ENCODE data around the gene SPX. TPM values are rescaled to one million over a fixed set of nuclear protein-coding genes. Genes with fewer than 3 reads are reported as not detected.

SPX gene
- total and polyA plus RNA-seq, 2 of the 4 experiments (the other 2 are of a cell fraction) = under 0.01 to 0.12 TPM

- intact Hi-C loops (cut with micrococcal nuclease) = no loop called here
- Histone ChIP-seq H3K27ac (ENCODE audit: insufficient read depth, low read length) (no peak overlapping the region), H2BK15ac (ENCODE audit: low read depth, low read length) (no peak overlapping the region), H3K18ac (ENCODE audit: low read depth, low read length) (no peak overlapping the region), H2BK20ac (ENCODE audit: low read depth, low read length) (no peak overlapping the region), H4K5ac (ENCODE audit: low read depth, low read length) (no peak overlapping the region), H3K4me1 (ENCODE audit: control insufficient read depth, insufficient read depth, low read length) (no peaks in the 10 kb centered on the region), H3K4ac (ENCODE audit: low read depth, low read length) (no peak overlapping the region), H3K4me3 (ENCODE audit: insufficient read depth, low read depth, low read length) (no peak overlapping the region), H2BK120ac (ENCODE audit: low read depth, low read length) (no peak overlapping the region), H3K9ac (ENCODE audit: low read depth, low read length) (no peak overlapping the region), H3K14ac (replicated peaks; ENCODE audit: low read depth, low read length) (no peak overlapping the region), H2BK5ac (ENCODE audit: low read depth, low read length, poor library complexity, severe bottlenecking) (no peak overlapping the region), H3K9me3 (ENCODE audit: control insufficient read depth, insufficient read depth, low read length) (no peaks in the 10 kb centered on the region), H4K91ac (ENCODE audit: insufficient read depth, low read depth, low read length) (no peak overlapping the region), H3K27me3 (ENCODE audit: control insufficient read depth, insufficient read depth, low read length) (no peaks in the 10 kb centered on the region), H2AK5ac (ENCODE audit: low read depth, low read length) (no peak overlapping the region), H3K56ac (ENCODE audit: extremely low read depth, insufficient read depth, low read length) (no peak overlapping the region), H3K36me3 (ENCODE audit: control insufficient read depth, insufficient read depth, low read length) (peaks cover 27% of the 10 kb centered on the region), H4K8ac (ENCODE audit: low read depth in 2 of 2, low read length in 2 of 2) (no peak overlapping the region), H3K23ac (ENCODE audit: low read depth, low read length) (no peak overlapping the region), H4K20me1 (ENCODE audit: insufficient read depth, low read length) (no peaks in the 10 kb centered on the region; the same call in 1 of the 2 replicates), H3K9me1 (ENCODE audit: insufficient read depth, low read length) (no peaks in the 10 kb centered on the region), H2AFZ (replicated peaks; ENCODE audit: low read length, poor library complexity) (no peak overlapping the region), H3K79me1 (ENCODE audit: low read depth in 1 of 2, low read length in 2 of 2) (peaks cover 4 to 8% of the 10 kb centered on the region in 2 experiments; a peak in 2 of 4 replicates), H2AK9ac (replicated peaks; ENCODE audit: low read depth, low read length, poor library complexity) (no peak overlapping the region), H3K4me2 (ENCODE audit: low read depth, low read length) (no peak overlapping the region)
- WGBS, 2 experiments (ENCODE audit: extremely low coverage in 2 of 2, insufficient read length in 1 of 2) = 83% methylated on average over 3 of the region's 10 CpGs; no CpG with 5 or more reads in 1 of the 2 experiments
- TF ChIP-seq RAD21 (IDR thresholded peaks at IDR 0.05; ENCODE audit: low read length) = no peak
- TF ChIP-seq, protein P1, sequence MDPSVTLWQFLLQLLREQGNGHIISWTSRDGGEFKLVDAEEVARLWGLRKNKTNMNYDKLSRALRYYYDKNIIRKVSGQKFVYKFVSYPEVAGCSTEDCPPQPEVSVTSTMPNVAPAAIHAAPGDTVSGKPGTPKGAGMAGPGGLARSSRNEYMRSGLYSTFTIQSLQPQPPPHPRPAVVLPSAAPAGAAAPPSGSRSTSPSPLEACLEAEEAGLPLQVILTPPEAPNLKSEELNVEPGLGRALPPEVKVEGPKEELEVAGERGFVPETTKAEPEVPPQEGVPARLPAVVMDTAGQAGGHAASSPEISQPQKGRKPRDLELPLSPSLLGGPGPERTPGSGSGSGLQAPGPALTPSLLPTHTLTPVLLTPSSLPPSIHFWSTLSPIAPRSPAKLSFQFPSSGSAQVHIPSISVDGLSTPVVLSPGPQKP (IDR thresholded peaks at IDR 0.05; ENCODE audit: borderline replicate concordance, low read depth, low read length) = no peak
- TF ChIP-seq MAZ (IDR thresholded peaks at IDR 0.05; ENCODE audit: borderline replicate concordance, low read depth, low read length) = no peak
- no peak for TF ChIP-seq POLR2A (IDR thresholded peaks at IDR 0.05; ENCODE audit: low read depth, low read length)
- no peak for TF ChIP-seq MAFK (IDR thresholded peaks at IDR 0.05; ENCODE audit: low read depth, low read length)
- no peak for TF ChIP-seq FOS (IDR thresholded peaks at IDR 0.05; ENCODE audit: low read depth, low read length)
- TF ChIP-seq, protein P2, sequence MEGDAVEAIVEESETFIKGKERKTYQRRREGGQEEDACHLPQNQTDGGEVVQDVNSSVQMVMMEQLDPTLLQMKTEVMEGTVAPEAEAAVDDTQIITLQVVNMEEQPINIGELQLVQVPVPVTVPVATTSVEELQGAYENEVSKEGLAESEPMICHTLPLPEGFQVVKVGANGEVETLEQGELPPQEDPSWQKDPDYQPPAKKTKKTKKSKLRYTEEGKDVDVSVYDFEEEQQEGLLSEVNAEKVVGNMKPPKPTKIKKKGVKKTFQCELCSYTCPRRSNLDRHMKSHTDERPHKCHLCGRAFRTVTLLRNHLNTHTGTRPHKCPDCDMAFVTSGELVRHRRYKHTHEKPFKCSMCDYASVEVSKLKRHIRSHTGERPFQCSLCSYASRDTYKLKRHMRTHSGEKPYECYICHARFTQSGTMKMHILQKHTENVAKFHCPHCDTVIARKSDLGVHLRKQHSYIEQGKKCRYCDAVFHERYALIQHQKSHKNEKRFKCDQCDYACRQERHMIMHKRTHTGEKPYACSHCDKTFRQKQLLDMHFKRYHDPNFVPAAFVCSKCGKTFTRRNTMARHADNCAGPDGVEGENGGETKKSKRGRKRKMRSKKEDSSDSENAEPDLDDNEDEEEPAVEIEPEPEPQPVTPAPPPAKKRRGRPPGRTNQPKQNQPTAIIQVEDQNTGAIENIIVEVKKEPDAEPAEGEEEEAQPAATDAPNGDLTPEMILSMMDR (conservative IDR thresholded peaks at IDR 0.05; ENCODE audit: low read depth, low read length) = no peak
- TF ChIP-seq CHD1 (IDR thresholded peaks at IDR 0.05; ENCODE audit: low read depth, low read length) = no peak
- no peak for TF ChIP-seq USF2 (IDR thresholded peaks at IDR 0.05; ENCODE audit: low read depth, low read length)
- DNase-seq (no peak), ATAC-seq (ENCODE audit: low read depth) (no peak)
- ChIA-PET POLR2A (ENCODE audit: unreplicated experiment) (no interaction called here), CTCF (no interaction called here)
- in situ Hi-C loops (cut with MboI; ENCODE audit: low sequenced_read_pairs) = no loop called here
- BruUV-seq (replicated peaks) = no TSS peak
- dilution Hi-C loops (cut with HindIII; ENCODE audit: low sequenced_read_pairs, unreplicated experiment) = no loop called here
Measured at GRCh38 chr12:21478756-21479455, 47.2 kb upstream of the SPX start.
